KMS-11 (cell line): ENCODE measurements around the gene GUCY2F.

Source experiments
- H2AFZ ChIP-seq: fragments of 200-600 bp; sonication (generic); 2 replicates; pipeline ENCODE4 v1.6.1; 2016; ENCODE audit warnings: antibody characterized with exemption, mixed run types, low read depth
- H3K27ac ChIP-seq: fragments of 200-600 bp; sonication (generic); 2 replicates; pipeline ENCODE4 v1.6.1; 2016; ENCODE audit warnings: mild to moderate bottlenecking, mixed run types
- H3K27me3 ChIP-seq: fragments of 200-600 bp; sonication (generic); 2 replicates; pipeline ENCODE4 v1.6.1; 2017; ENCODE audit warnings: mild to moderate bottlenecking, low read depth, mixed run types, moderate library complexity; ENCODE audit not compliant: insufficient read depth
- H3K36me3 ChIP-seq: fragments of 200-600 bp; sonication (generic); 2 replicates; pipeline ENCODE4 v1.6.1; 2017; ENCODE audit warnings: mild to moderate bottlenecking, mixed run types; ENCODE audit not compliant: insufficient read depth
- H3K4me1 ChIP-seq: fragments of 200-600 bp; sonication (generic); 2 replicates; pipeline ENCODE4 v1.6.1; 2016; ENCODE audit warnings: mild to moderate bottlenecking, low read depth, mixed run types; ENCODE audit not compliant: poor library complexity, severe bottlenecking
- H3K4me2 ChIP-seq: fragments of 200-600 bp; sonication (generic); 2 replicates; pipeline ENCODE4 v1.7.0; 2016; ENCODE audit warnings: mild to moderate bottlenecking, mixed run types
- H3K4me3 ChIP-seq: fragments of 200-600 bp; sonication (generic); IDR thresholded peaks from 2 replicates; pipeline ENCODE4 v1.6.1; 2017; ENCODE audit warnings: low read depth, low read length, mixed read lengths; ENCODE audit not compliant: insufficient read depth
- H3K79me2 ChIP-seq: fragments of 200-600 bp; sonication (generic); 2 replicates; pipeline ENCODE4 v1.6.1; 2016; ENCODE audit warnings: low read depth, mixed run types; ENCODE audit not compliant: insufficient read depth
- H3K9ac ChIP-seq: fragments of 200-600 bp; sonication (generic); 2 replicates; pipeline ENCODE4 v1.6.1; 2016; ENCODE audit warnings: mild to moderate bottlenecking, mixed run types
- H4K20me1 ChIP-seq: fragments of 200-600 bp; sonication (generic); 2 replicates; pipeline ENCODE4 v1.6.1; 2016; ENCODE audit warnings: mild to moderate bottlenecking, mixed run types; ENCODE audit not compliant: insufficient read depth
- TF ChIP-seq, protein P1 (sequence below): fragments of 200-600 bp; sonication (generic); conservative IDR thresholded peaks from 2 replicates; pipeline ENCODE4 v1.6.1; 2017; ENCODE audit warnings: low read depth, mild to moderate bottlenecking, antibody characterized with exemption, low read length, moderate library complexity, mixed read lengths

The GUCY2F gene

DNA sequence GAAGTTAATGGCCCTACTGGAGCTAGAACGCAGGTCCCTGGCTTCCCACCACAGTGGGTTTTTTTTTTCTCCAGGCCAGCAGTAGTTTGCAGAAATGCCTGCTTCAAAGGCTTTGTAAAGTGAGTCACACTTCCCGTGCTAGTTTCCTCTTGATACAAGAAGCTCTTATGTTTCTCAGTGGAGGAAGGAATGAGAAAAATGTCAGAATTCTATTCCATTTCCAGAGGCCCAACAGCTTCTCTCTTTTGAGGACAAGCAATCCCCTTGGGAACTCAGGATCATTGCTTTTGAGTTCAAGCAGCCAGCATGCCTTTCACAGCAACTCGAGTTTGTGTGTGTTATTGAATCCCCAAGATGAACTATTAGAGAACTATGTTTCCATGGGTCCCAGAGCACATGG lies 134.3 kb downstream of the GUCY2F start:
- Histone ChIP-seq H3K36me3 (no peaks in the 10 kb centered on the region), H3K79me2 (no peaks in the 10 kb centered on the region), H3K27me3 (no peaks in the 10 kb centered on the region), H3K4me2 (no peak overlapping the region), H3K9ac (no peak overlapping the region), H4K20me1 (no peaks in the 10 kb centered on the region), H3K4me3 (no peak overlapping the region), H2AFZ (no peak overlapping the region), H3K4me1 (no peaks in the 10 kb centered on the region), H3K27ac (no peak overlapping the region)
- TF ChIP-seq, protein P1, sequence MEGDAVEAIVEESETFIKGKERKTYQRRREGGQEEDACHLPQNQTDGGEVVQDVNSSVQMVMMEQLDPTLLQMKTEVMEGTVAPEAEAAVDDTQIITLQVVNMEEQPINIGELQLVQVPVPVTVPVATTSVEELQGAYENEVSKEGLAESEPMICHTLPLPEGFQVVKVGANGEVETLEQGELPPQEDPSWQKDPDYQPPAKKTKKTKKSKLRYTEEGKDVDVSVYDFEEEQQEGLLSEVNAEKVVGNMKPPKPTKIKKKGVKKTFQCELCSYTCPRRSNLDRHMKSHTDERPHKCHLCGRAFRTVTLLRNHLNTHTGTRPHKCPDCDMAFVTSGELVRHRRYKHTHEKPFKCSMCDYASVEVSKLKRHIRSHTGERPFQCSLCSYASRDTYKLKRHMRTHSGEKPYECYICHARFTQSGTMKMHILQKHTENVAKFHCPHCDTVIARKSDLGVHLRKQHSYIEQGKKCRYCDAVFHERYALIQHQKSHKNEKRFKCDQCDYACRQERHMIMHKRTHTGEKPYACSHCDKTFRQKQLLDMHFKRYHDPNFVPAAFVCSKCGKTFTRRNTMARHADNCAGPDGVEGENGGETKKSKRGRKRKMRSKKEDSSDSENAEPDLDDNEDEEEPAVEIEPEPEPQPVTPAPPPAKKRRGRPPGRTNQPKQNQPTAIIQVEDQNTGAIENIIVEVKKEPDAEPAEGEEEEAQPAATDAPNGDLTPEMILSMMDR, result no peak

DNA sequence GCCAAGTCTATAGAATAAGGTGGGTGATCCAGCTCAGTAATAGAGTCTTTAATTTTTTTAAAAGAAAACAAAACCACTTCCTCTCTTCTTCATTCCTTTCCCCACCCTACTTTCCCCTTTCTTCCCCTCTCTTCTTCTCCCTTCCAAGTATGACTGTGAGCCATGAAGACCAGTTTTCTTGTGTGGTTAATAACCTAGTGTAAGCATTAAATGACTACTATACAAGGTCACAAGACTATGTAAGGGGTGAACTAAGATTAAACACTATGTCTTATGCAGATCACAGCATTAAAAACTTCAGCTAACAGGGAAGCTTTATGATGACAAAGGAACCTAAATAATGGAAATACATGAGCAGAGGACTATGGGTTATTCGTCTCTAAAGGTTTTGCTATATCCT lies 135.4 kb downstream of the GUCY2F start:
- Histone ChIP-seq H3K36me3 (no peaks in the 10 kb centered on the region), H2AFZ (no peak overlapping the region), H4K20me1 (no peaks in the 10 kb centered on the region), H3K4me2 (no peak overlapping the region), H3K4me3 (no peak overlapping the region), H3K27me3 (no peaks in the 10 kb centered on the region), H3K27ac (no peak overlapping the region), H3K79me2 (no peaks in the 10 kb centered on the region), H3K9ac (no peak overlapping the region), H3K4me1 (no peaks in the 10 kb centered on the region)
- TF ChIP-seq, protein P1, result no peak

DNA sequence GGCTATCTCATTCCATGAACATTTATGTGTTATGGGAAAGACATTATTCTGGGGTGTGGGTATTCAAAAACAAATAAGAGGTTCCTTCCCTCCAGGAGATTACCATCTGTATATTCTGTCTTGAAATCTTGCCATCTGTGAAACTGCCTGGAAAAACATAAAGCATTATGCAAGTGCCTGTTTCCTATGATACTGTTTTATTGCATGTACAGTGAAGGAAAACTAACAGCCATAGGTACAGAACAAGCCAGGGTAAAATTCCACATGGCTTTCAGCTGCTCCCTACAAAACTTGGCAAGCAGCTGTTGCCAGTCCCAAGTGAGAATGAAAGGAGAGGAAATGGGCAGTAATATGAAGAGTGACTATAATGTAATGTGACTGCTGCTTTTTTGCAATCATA lies 136.0 kb downstream of the GUCY2F start:
- TF ChIP-seq, protein P1, result no peak
- H3K4me3 ChIP-seq, result no peak overlapping the region
- no peaks in the 10 kb centered on the region for H4K20me1 ChIP-seq
- no peak overlapping the region for H3K27ac ChIP-seq
- no peak overlapping the region for H3K4me2 ChIP-seq
- no peak overlapping the region for H3K9ac ChIP-seq
- no peaks in the 10 kb centered on the region for H3K36me3 ChIP-seq
- no peaks in the 10 kb centered on the region for H3K27me3 ChIP-seq
- no peaks in the 10 kb centered on the region for H3K79me2 ChIP-seq
- H3K4me1 ChIP-seq, result no peaks in the 10 kb centered on the region
- H2AFZ ChIP-seq, result no peak overlapping the region

DNA sequence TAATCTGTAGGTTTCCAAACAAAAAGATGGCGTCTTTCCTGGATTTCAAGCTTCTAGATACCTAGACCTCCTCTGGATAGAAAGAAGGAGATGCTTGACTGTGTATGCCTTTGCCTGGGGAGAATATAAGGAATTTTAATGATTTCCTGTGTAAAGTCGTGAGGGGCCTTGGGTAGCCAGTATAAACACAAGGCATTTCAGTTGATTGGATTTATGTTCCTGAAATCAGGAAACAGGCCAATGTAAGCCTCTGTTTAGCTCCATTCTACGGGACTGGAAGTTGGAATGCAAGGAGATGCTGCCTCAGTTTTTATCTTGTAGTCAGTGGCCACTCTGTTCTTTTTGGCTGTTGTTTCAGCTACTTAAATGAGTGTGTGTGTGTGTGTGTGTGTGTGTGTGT lies 137.2 kb downstream of the GUCY2F start:
- Histone ChIP-seq H3K27ac (no peak overlapping the region), H4K20me1 (no peaks in the 10 kb centered on the region), H3K79me2 (no peaks in the 10 kb centered on the region), H3K4me3 (no peak overlapping the region), H3K36me3 (no peaks in the 10 kb centered on the region), H3K4me1 (no peaks in the 10 kb centered on the region), H3K27me3 (no peaks in the 10 kb centered on the region), H3K4me2 (no peak overlapping the region), H3K9ac (no peak overlapping the region), H2AFZ (no peak overlapping the region)
- TF ChIP-seq, protein P1, result no peak
